Naive thymus-derived CD4-positive, alpha-beta T cell (primary cell): ENCODE measurements around the gene RPTOR. TPM values are rescaled to one million over a fixed set of nuclear protein-coding genes. Genes with fewer than 3 reads are reported as not detected.
A peak's percentile ranks its signal among the peaks of the same experiment; 100 is the strongest.

ENCODE experiments used
- ATAC-seq: fragments of 150-1000 bp; cut with Tn5 transposase; 2 replicates; pipeline ENCODE4 v1.10.0; 2021; ENCODE audit warnings: mild to moderate bottlenecking, moderate library complexity
- CTCF ChIA-PET: fragments of 350-600 bp; sonication (Branson Sonifier 250); formaldehyde crosslinking; loops from one replicate; lab custom pipeline; 2021; ENCODE audit warnings: antibody characterized with exemption; lab: Charles Lee
- POLR2A ChIA-PET: fragments of 350-600 bp; sonication (Branson Sonifier 250); formaldehyde crosslinking; loops from one replicate; lab custom pipeline; 2021; ENCODE audit warnings: antibody characterized with exemption, inconsistent platforms; lab: Charles Lee
- DNase-seq, 9 donors: peaks; one replicate each; pipeline versions ENCODE4 v3.0.0 to v3.0.0-alpha.2; 2020 to 2022; ENCODE audit warnings: mixed read lengths in 1 of 9
- H3K27ac ChIP-seq: one replicate; pipeline ENCODE4 v1.7.0; 2013; ENCODE audit warnings: mild to moderate bottlenecking, low read depth, low read length, moderate library complexity
- H3K27me3 ChIP-seq, 2 donors: one replicate each; pipeline ENCODE4 v1.7.0; 2013; ENCODE audit warnings: low read length in 2 of 2, mild to moderate bottlenecking in 2 of 2, moderate library complexity in 2 of 2; ENCODE audit not compliant: control insufficient read depth in 2 of 2, insufficient read depth in 2 of 2
- H3K36me3 ChIP-seq, 3 experiments: 1 replicate in 2 of 3; 2 replicates in 1 of 3; pipeline ENCODE4 v1.7.0; 2013; ENCODE audit warnings: low read length in 3 of 3, mild to moderate bottlenecking in 3 of 3, moderate library complexity in 1 of 3; ENCODE audit not compliant: insufficient read depth in 3 of 3, control insufficient read depth in 2 of 3
- H3K4me1 ChIP-seq, 2 donors: one replicate each; pipeline ENCODE4 v1.7.0; 2013; ENCODE audit warnings: low read length in 2 of 2, mild to moderate bottlenecking in 2 of 2, moderate library complexity in 1 of 2; ENCODE audit not compliant: control insufficient read depth in 2 of 2, insufficient read depth in 2 of 2
- H3K4me3 ChIP-seq: 2 replicates; pipeline ENCODE4 v1.7.0; 2013; ENCODE audit warnings: mild to moderate bottlenecking, low read length
- H3K9me3 ChIP-seq, 3 experiments: 1 replicate in 2 of 3; 2 replicates in 1 of 3; pipeline ENCODE4 v1.7.0; 2013; ENCODE audit warnings: low read length in 3 of 3; ENCODE audit not compliant: control insufficient read depth in 2 of 3
- H3K27ac Mint-ChIP-seq, 9 donors: one replicate each; pipeline ENCODE4 v1.8.0; 2020 to 2022; ENCODE audit warnings: mixed read lengths in 9 of 9, mild to moderate bottlenecking in 8 of 9, moderate library complexity in 5 of 9, inconsistent platforms in 2 of 9
- H3K27me3 Mint-ChIP-seq, 5 donors: one replicate each; pipeline ENCODE4 v1.8.0; 2021 to 2022; ENCODE audit warnings: mixed read lengths in 5 of 5, mild to moderate bottlenecking in 1 of 5
- H3K36me3 Mint-ChIP-seq, 5 donors: one replicate each; pipeline ENCODE4 v1.8.0; 2020 to 2022; ENCODE audit warnings: mixed read lengths in 5 of 5, mild to moderate bottlenecking in 3 of 5, inconsistent platforms in 1 of 5
- H3K4me1 Mint-ChIP-seq, 7 donors: one replicate each; pipeline ENCODE4 v1.8.0; 2020 to 2022; ENCODE audit warnings: mixed read lengths in 7 of 7, mild to moderate bottlenecking in 3 of 7, inconsistent platforms in 1 of 7
- H3K4me3 Mint-ChIP-seq, 10 donors: one replicate each; pipeline ENCODE4 v1.8.0; 2020 to 2022; ENCODE audit warnings: mild to moderate bottlenecking in 10 of 10, mixed read lengths in 10 of 10, moderate library complexity in 6 of 10, inconsistent platforms in 2 of 10
- H3K9me3 Mint-ChIP-seq, 11 donors: one replicate each; pipeline ENCODE4 v1.8.0; 2020 to 2022; ENCODE audit warnings: mixed read lengths in 11 of 11, mild to moderate bottlenecking in 4 of 11, inconsistent platforms in 1 of 11, moderate library complexity in 1 of 11
- intact Hi-C, 2 donors: fragments of 100-400 bp; cut with micrococcal nuclease; formaldehyde crosslinking; loops; one replicate each; pipeline ENCODE4 v1.15.1; 2023
- polyA plus RNA-seq, 2 donors: library from polyadenylated mRNA; unstranded; fragments of 300-500 nt; fragmentation: Illumina TruSeq; gene quantifications; one replicate each; pipeline ENCODE4 v1.2.3, GENCODE V29; 2021
- total RNA-seq, 6 experiments: library from RNA in 5 of 6; stranded (reverse) in 5 of 6; gene quantifications; 1 replicate in 5 of 6; 2 replicates in 1 of 6; pipeline ENCODE4 v1.2.3 and lab custom pipeline; 2021 to 2026

The RPTOR gene
- total and polyA plus RNA-seq, 7 experiments from 2014 or later, result 10.9 to 89.8 (median 59.9) TPM

- ATAC-seq (no peak), DNase-seq (peak in 1 of 9 donors; percentile 19)
- POLR2A ChIA-PET, result no interaction called here
- H3K27me3 ChIP-seq, result no peaks in the 10 kb centered on the region
- peak overlapping the region in 3 of 9 donors; percentile 25 to 50 (median 28) for H3K27ac Mint-ChIP-seq
- H3K27me3 Mint-ChIP-seq, result no peaks in the 10 kb centered on the region
- H3K4me1 ChIP-seq, result peaks cover 0 to 13% of the 10 kb centered on the region in 2 donors
- no peak overlapping the region for H3K4me3 Mint-ChIP-seq
- H3K36me3 Mint-ChIP-seq, result peaks cover 11 to 45% (median 25%) of the 10 kb centered on the region in 5 donors
- no peak overlapping the region for H3K27ac ChIP-seq
- H3K4me3 ChIP-seq, result no peak overlapping the region
- H3K4me1 Mint-ChIP-seq, result peaks cover 18 to 64% (median 36%) of the 10 kb centered on the region in 7 donors
- H3K36me3 ChIP-seq, result peaks cover 0 to 62% (median 0%) of the 10 kb centered on the region in 3 experiments
- intact Hi-C loops, result no loop called here
- H3K9me3 ChIP-seq, result no peaks in the 10 kb centered on the region
- CTCF ChIA-PET, result no interaction called here
- no peaks in the 10 kb centered on the region for H3K9me3 Mint-ChIP-seq
Observed at GRCh38 chr17:80822700-80823410, 278.2 kb downstream of the RPTOR start.

- Histone ChIP-seq H3K27me3 (no peaks in the 10 kb centered on the region), H3K9me3 (no peaks in the 10 kb centered on the region), H3K4me3 (no peak overlapping the region), H3K36me3 (peaks cover 0 to 69% (median 0%) of the 10 kb centered on the region in 3 experiments), H3K27ac (no peak overlapping the region), H3K4me1 (peaks cover 0 to 1% of the 10 kb centered on the region in 2 donors)
- H3K9me3 Mint-ChIP-seq, result no peaks in the 10 kb centered on the region
- ATAC-seq (no peak), DNase-seq (no peak)
- H3K27ac Mint-ChIP-seq, result no peak overlapping the region
- no peaks in the 10 kb centered on the region for H3K27me3 Mint-ChIP-seq
- peaks cover 9 to 54% (median 24%) of the 10 kb centered on the region in 7 donors for H3K4me1 Mint-ChIP-seq
- intact Hi-C loops, result no loop called here
- ChIA-PET POLR2A (interaction anchor here (1.0 kb wide), 1 partner anchor 14 kb away, joined by 3 read pairs; no protein-coding TSS in a partner anchor), CTCF (no interaction called here)
- no peak overlapping the region for H3K4me3 Mint-ChIP-seq
- peaks cover 12 to 39% (median 27%) of the 10 kb centered on the region in 5 donors for H3K36me3 Mint-ChIP-seq
Observed at GRCh38 chr17:80824549-80825470, 280.2 kb downstream of the RPTOR start.

DNA sequence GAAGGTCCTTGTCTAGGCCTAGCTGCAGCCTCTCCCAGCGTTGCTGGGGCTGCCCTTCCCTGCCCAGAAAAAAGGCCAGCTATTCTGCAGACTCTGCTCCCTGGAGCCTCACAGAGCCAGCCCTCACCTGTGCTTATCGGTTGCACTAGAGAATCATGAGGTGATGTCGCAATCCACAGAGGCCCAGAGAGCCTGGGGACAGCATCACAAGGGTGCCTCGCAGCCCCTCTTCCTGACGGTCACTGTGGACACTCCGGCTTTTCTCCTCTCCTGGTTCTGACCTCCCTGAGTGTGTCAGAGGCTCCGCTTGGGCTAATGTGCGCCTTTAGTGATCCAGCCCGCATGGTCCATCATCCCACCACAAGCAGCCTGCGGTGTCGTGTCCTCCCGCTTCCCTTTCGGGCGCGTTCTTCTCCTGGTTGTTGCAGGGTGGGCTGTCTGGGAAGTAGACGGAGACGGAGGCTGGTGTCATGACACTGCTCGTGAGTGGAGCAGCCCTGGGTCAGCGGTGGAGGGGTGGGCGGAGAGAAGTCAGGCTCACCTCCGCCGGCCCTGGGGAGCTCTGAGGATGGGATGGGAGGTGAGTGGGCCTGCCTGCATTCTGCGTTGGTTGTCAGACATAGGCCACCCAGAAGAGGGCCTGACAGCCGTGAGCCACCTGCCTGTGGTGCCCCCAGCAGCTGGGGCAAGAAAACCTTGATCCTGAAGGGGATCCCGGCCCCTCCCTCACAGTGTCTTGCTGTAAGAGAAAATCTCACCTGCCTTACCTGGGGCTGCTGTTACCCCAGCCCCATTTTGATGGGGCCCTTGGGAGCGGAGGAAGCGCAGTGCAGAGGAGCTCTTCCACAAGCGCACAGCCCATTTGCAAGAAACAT lies 281.1 kb downstream of the RPTOR start:
- Histone ChIP-seq H3K27me3 (no peaks in the 10 kb centered on the region), H3K36me3 (peaks cover 0 to 67% (median 0%) of the 10 kb centered on the region in 3 experiments), H3K4me1 (no peaks in the 10 kb centered on the region), H3K27ac (no peak overlapping the region), H3K9me3 (no peaks in the 10 kb centered on the region), H3K4me3 (no peak overlapping the region)
- intact Hi-C loops, result no loop called here
- Mint-ChIP-seq H3K27ac (peak overlapping the region in 1 of 9 donors; percentile 90), H3K27me3 (no peaks in the 10 kb centered on the region), H3K9me3 (no peaks in the 10 kb centered on the region), H3K4me3 (no peak overlapping the region), H3K36me3 (peaks cover 12 to 40% (median 27%) of the 10 kb centered on the region in 5 donors), H3K4me1 (peaks cover 1 to 52% (median 22%) of the 10 kb centered on the region in 7 donors)
- ChIA-PET POLR2A (interaction anchor here (1.1 kb wide), 1 partner anchor 16 kb away, joined by 3 read pairs; no protein-coding TSS in a partner anchor), CTCF (no interaction called here)
- DNase-seq, result no peak
- no peak for ATAC-seq

- intact Hi-C loops, result no loop called here
- peaks cover 0 to 65% (median 0%) of the 10 kb centered on the region in 3 experiments for H3K36me3 ChIP-seq
- Mint-ChIP-seq H3K36me3 (peaks cover 12 to 40% (median 27%) of the 10 kb centered on the region in 5 donors), H3K9me3 (no peaks in the 10 kb centered on the region), H3K4me1 (peaks cover 1 to 52% (median 21%) of the 10 kb centered on the region in 7 donors), H3K4me3 (peak overlapping the region in 1 of 10 donors; percentile 17), H3K27me3 (no peaks in the 10 kb centered on the region), H3K27ac (peak overlapping the region in 4 of 9 donors; percentile 5 to 90 (median 52))
- H3K27me3 ChIP-seq, result no peaks in the 10 kb centered on the region
- no peaks in the 10 kb centered on the region for H3K4me1 ChIP-seq
- DNase-seq (no peak), ATAC-seq (no peak)
- CTCF ChIA-PET, result no interaction called here
- POLR2A ChIA-PET, result interaction anchor here (0.7 to 1.1 kb wide), 2 partner anchors 16 to 27 kb away, joined by 3 read pairs; no protein-coding TSS in a partner anchor
- H3K4me3 ChIP-seq, result no peak overlapping the region
- H3K27ac ChIP-seq, result no peak overlapping the region
- H3K9me3 ChIP-seq, result no peaks in the 10 kb centered on the region
Observed at GRCh38 chr17:80826346-80826954, 281.8 kb downstream of the RPTOR start.

DNA sequence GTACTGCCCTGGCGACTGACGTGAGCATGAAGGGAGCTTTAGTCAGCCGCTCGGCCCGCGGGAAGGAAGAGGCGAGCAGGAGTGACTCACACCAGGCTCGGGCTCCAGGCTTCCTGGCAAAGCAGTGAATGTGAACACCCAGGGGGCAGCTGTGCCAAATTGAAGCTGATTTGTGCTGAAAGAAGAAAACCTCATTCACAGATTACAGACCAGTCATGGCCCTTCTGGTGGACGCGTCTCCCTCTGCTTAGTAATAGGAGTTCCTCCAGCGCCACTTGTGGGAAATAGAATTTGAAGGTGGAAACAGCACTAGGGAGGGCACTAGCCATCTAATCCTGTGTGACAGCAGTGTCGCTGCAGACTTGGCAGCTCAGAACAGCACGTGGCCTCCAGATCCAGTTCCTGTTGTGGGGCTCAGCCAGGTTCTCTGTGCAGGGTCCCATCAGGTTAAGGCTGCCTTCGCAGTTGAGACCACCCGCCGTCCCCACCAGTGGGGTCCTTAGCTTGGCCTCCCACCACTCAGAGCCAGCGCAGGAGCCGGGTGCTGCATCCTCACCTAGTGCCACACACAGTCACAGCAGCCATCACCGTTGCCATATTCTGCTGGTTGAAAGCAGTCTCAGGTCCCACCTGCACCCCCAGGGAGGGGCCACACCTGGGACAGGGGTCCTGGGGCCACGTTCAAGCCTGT lies 282.5 kb downstream of the RPTOR start:
- CTCF ChIA-PET, result interaction anchor here (0.7 kb wide), 1 partner anchor 37 kb away, joined by 3 read pairs; no protein-coding TSS in a partner anchor
- peak in 1 of 9 donors; percentile 48 for DNase-seq
- intact Hi-C loops, result no loop called here
- Histone ChIP-seq H3K4me1 (peaks cover 3 to 6% of the 10 kb centered on the region in 2 donors), H3K4me3 (no peak overlapping the region), H3K27me3 (no peaks in the 10 kb centered on the region), H3K9me3 (no peaks in the 10 kb centered on the region), H3K36me3 (peaks cover 0 to 59% (median 0%) of the 10 kb centered on the region in 3 experiments), H3K27ac (no peak overlapping the region)
- Mint-ChIP-seq H3K4me3 (peak overlapping the region in 1 of 10 donors; percentile 17), H3K36me3 (peaks cover 8 to 39% (median 22%) of the 10 kb centered on the region in 5 donors), H3K4me1 (peaks cover 8 to 55% (median 23%) of the 10 kb centered on the region in 7 donors), H3K27ac (peak overlapping the region in 5 of 9 donors; percentile 5 to 90 (median 48)), H3K27me3 (no peaks in the 10 kb centered on the region), H3K9me3 (peaks cover 0 to 3% (median 0%) of the 10 kb centered on the region in 11 donors)
- peak; percentile 68 for ATAC-seq
- POLR2A ChIA-PET, result interaction anchor here (0.7 to 1.1 kb wide), 5 partner anchors 11 to 40 kb away, joined by 3 to 6 read pairs (median 3); no protein-coding TSS in a partner anchor
